GM12891 (cell line): ENCODE data around the gene MAP7D3. TPM values are rescaled to one million over a fixed set of nuclear protein-coding genes. Genes with fewer than 3 reads are reported as not detected.
"Not testable (repeated sequence)": the region's sequence is repeated elsewhere in the genome, so short reads cannot be mapped to it uniquely, and the experiment has no call there.

Experiments used
- DNase-seq: peaks from one replicate; pipeline ENCODE4 v3.0.0; 2011; ENCODE audit warnings: low spot score; ENCODE audit not compliant: insufficient read length
- FAIRE-seq: peaks from 2 replicates; lab custom pipeline; 2011; peaks lifted over from hg19 to GRCh38; lab: Jason Lieb, UNC
- PAX5 ChIP-seq: IDR thresholded peaks from 2 replicates; pipeline ENCODE4 v1.6.1; 2011; ENCODE audit warnings: low read length, moderate library complexity, mild to moderate bottlenecking; ENCODE audit not compliant: insufficient read depth, severe bottlenecking
- POLR2A ChIP-seq: IDR thresholded peaks from 2 replicates; pipeline ENCODE4 v1.6.1; 2011; ENCODE audit warnings: low read depth, low read length, control low read depth
- POLR2AphosphoS5 ChIP-seq: IDR thresholded peaks from 2 replicates; pipeline ENCODE4 v1.6.1; 2011; ENCODE audit warnings: low read depth, low read length, control low read depth
- POU2F2 ChIP-seq: IDR thresholded peaks from 2 replicates; pipeline ENCODE4 v1.6.1; 2011; ENCODE audit warnings: low read depth, mild to moderate bottlenecking, control low read depth, low read length, moderate library complexity
- SPI1 ChIP-seq: IDR thresholded peaks from 2 replicates; pipeline ENCODE4 v1.6.1; 2011; ENCODE audit warnings: low read depth, low read length, control low read depth
- TAF1 ChIP-seq: IDR thresholded peaks from 2 replicates; pipeline ENCODE4 v1.6.1; 2011; ENCODE audit warnings: low read depth, low read length, control low read depth
- polyA plus RNA-seq: library from polyadenylated mRNA; unstranded; fragments of >200 nt; gene quantifications from one replicate; pipeline ENCODE4 v1.2.1, GENCODE V29; 2012; ENCODE audit warnings: low read depth, missing spikeins, inconsistent platforms; ENCODE audit not compliant: missing spikeins

Gene MAP7D3
- 8.0 TPM for polyA plus RNA-seq

GRCh38 chrX:136251041-136251991 lies at the start of gene MAP7D3:
MAP7D3 (minus strand) TSS chrX:136251400; CDS start chrX:136251358, 42 bp downstream.
- DNase-seq (peak; percentile 67), FAIRE-seq (peak; percentile 98)
- TF ChIP-seq POLR2A = 0 out of 2 replicates have a peak, but pooled peaks have one; percentile 49
- 0 out of 2 replicates have a peak, but pooled peaks have one; percentile 32 for TF ChIP-seq POLR2AphosphoS5
- TF ChIP-seq TAF1 = peak; percentile 34; the same call in 1 of the 2 replicates
- no peak for TF ChIP-seq SPI1
- TF ChIP-seq POU2F2 = no peak
- no peak for TF ChIP-seq PAX5

- not testable (repeated sequence) for DNase-seq, FAIRE-seq
Observed at GRCh38 chrX:136300721-136301120, 49.5 kb upstream of the MAP7D3 start, which contains the start of gene ADGRG4. ADGRG4 (plus strand) TSS chrX:136300963; CDS start chrX:136308778, 7,815 bp downstream.

GRCh38 chrX:136295380-136295779 lies 44.2 kb upstream of the MAP7D3 start:
- FAIRE-seq (no peak), DNase-seq (no peak)
- TF ChIP-seq POLR2A (no peak), SPI1 (no peak), POU2F2 (no peak), POLR2AphosphoS5 (no peak), PAX5 (no peak)

GRCh38 chrX:136292656-136293055 lies 41.5 kb upstream of the MAP7D3 start:
- TF ChIP-seq SPI1 (no peak), TAF1 (no peak), POLR2A (no peak), PAX5 (no peak)
- DNase-seq (no peak), FAIRE-seq (no peak)

- DNase-seq (no peak), FAIRE-seq (no peak)
- TF ChIP-seq SPI1 (no peak), TAF1 (no peak), PAX5 (no peak)
Observed at GRCh38 chrX:136291824-136292223, 40.6 kb upstream of the MAP7D3 start.

GRCh38 chrX:136286375-136286774 lies 35.2 kb upstream of the MAP7D3 start:
- FAIRE-seq, DNase-seq: not testable (repeated sequence)

GRCh38 chrX:136275553-136275952 lies 24.4 kb upstream of the MAP7D3 start:
- DNase-seq = no peak
- FAIRE-seq = no peak
- no peak for TF ChIP-seq TAF1
- no peak for TF ChIP-seq POLR2A
- no peak for TF ChIP-seq POLR2AphosphoS5
- no peak for TF ChIP-seq POU2F2
- no peak for TF ChIP-seq SPI1

GRCh38 chrX:136273986-136274385 lies 22.8 kb upstream of the MAP7D3 start:
- FAIRE-seq = no peak
- DNase-seq = no peak
- no peak for TF ChIP-seq POLR2AphosphoS5
- TF ChIP-seq SPI1 = no peak
- no peak for TF ChIP-seq POLR2A
- TF ChIP-seq TAF1 = no peak
- TF ChIP-seq POU2F2 = no peak
- no peak for TF ChIP-seq PAX5

- no peak for DNase-seq
- TF ChIP-seq POLR2AphosphoS5 = no peak
- TF ChIP-seq POU2F2 = no peak
- no peak for TF ChIP-seq TAF1
- no peak for TF ChIP-seq PAX5
- no peak for TF ChIP-seq SPI1
- TF ChIP-seq POLR2A = no peak
- FAIRE-seq = no peak
Observed at GRCh38 chrX:136272325-136272724, 21.1 kb upstream of the MAP7D3 start.

- TF ChIP-seq POLR2A (no peak), SPI1 (peak; percentile 90), POLR2AphosphoS5 (no peak), TAF1 (no peak), POU2F2 (no peak), PAX5 (no peak)
- DNase-seq (no peak), FAIRE-seq (peak; percentile 58)
Observed at GRCh38 chrX:136271300-136271699, 20.1 kb upstream of the MAP7D3 start.

GRCh38 chrX:136269921-136270320 lies 18.7 kb upstream of the MAP7D3 start:
- DNase-seq = no peak
- FAIRE-seq = no peak
- TF ChIP-seq PAX5 = no peak
